Measurements from ENCODE around the gene FGD6.

- no peak for TF ChIP-seq EP300 (IDR thresholded peaks at IDR 0.05)
- TF ChIP-seq POLR2AphosphoS5 (IDR thresholded peaks at IDR 0.05) = no peak
- TF ChIP-seq CTCF (IDR thresholded peaks at IDR 0.05) = no peak
- no peak for TF ChIP-seq POLR2A (IDR thresholded peaks at IDR 0.05)
Measured at GRCh38 chr12:95074766-95075165, 142.5 kb downstream of the FGD6 start.

Measured in sigmoid colon (tissue), 4 donors.